DMS53 (cell line): ENCODE measurements around the gene ZFYVE28.

Experiments used
- DNase-seq: peaks from one replicate; lab custom pipeline; 2025; lab: John Stamatoyannopoulos, UW

ZFYVE28 gene

GRCh38 chr4:2366252-2367192, 51.9 kb downstream of the ZFYVE28 start:
- no peak for DNase-seq

GRCh38 chr4:2365913-2366210, 52.6 kb downstream of the ZFYVE28 start:
- DNase-seq, result no peak

DNA sequence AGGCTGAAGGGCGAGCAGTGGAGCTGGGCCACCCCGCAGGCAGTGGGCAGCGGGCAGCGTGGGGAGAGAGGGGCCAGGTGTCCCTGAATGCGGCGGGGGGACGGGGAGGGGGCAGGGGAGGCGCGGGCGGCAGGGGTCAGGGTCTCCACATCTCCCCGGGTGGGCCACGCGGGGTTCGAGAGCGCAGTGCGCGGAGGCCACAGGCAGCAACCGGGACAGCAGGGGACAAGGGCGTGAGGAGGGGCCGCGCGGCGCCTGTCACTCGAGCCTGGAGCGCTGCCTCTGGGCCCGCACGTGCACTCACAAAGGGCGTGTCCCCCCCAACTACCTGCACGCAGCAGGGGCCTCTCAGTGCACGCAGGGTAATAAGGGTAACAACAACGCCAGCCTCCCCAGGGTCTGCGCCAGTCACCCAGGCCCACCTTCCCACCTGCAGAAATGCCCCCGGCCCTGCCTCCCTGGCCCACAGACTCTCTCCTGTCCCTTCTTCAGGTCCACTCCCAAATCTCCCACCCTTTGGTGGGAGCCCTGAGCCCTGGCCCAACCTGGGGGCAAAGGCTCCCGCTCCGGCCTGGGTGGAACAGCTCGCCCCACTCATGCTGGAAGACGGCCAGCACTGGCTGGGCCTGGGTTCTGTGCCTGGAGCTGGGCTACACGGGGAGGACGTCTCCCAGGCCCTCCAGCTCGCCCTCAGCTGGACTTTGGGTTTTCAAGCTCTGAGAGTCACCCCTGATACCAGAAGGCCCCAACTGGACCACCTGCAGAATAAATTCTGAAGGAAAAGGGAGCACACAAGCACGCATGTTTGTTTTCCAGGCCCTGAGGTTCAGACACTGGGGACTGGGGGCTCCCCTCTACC, 53.2 kb downstream of the ZFYVE28 start:
- peak; percentile 61 for DNase-seq

DNA sequence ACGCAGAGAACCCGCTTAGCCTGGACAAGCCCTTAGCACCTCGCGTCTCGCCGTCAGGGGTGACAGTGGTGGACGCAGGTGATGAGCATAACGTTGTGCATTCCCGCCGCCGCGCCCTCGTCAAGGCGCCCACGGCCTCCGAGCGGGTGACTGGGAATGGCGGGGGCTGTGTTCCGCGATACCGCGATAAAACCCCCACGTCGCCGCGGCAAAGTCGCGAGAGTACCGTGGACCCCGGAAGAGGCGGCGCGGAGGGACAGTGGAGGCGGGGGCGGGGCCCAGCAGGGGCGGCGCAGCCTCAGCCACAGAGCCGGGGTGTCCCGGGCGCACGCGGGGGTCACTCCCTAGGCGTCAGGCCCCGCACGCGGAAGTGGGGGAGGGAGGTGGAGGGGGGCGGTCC, 53.8 kb downstream of the ZFYVE28 start:
- DNase-seq, result peak; percentile 85

DNA sequence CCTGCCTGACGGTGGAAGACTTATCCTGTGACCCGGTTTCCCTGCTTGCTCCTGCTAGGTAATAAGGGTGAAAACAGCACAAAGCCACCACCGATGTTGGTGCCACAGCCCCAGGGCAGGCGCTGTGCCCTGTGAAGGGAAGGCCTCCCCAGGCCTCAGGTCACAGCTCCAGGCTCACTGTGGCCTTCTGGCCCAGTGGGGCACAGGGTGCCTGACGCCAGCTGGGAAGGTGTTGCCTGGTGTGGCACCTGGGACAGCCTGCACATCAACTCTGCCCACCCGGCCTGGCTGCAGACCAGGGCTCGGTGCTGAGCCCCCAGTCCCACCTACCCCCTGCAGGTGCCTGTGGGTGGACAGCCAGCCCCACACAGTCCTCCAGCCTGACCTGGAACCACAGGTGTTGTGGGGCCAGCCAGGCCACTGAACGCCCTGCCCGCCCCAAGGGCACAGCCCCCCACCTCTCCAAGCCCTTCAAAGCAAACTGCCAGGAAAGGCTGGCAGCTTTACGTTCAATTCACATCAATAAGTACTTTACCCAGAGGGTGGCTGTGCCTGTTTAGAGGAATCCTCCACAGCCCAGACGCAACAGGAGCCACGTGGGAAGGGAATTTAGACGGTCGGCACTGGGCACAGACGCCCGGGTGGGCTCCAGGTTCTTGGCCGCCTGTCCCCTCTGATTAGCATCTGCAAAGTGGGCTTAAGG, 54.3 kb downstream of the ZFYVE28 start:
- DNase-seq, result no peak

DNA sequence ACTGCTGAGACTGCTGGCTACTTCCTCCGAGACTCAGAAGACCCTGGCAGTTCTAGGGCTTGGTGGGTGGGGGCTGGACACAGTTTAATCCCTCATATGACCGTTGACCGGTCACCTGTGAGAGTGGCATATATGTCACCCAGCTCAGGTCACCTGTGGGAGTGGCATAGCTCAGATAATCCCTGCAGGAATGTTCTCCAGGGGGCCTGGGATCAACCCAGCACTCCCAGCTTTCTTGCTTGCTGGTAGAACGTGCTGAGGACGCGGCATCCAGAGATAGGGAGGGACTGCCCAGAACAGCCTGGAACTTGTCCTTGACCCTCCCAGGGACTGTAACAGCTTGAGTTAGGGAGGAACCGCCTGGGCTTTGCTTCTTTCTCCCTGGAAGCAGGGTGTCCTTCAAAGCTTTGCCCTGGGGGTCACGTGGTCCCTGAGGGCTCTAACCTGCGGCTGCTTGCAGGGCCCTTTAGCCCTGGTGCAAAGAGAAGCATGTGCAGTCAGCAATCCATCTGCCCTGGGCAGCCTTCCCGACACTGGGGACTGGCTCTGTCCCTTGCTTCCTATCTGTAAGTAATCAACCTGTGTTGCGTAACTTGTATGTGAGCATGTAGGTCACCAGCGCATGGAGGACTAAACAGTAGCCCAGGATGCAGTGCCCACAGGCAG, 55.3 kb downstream of the ZFYVE28 start:
- peak; percentile 44 for DNase-seq

DNA sequence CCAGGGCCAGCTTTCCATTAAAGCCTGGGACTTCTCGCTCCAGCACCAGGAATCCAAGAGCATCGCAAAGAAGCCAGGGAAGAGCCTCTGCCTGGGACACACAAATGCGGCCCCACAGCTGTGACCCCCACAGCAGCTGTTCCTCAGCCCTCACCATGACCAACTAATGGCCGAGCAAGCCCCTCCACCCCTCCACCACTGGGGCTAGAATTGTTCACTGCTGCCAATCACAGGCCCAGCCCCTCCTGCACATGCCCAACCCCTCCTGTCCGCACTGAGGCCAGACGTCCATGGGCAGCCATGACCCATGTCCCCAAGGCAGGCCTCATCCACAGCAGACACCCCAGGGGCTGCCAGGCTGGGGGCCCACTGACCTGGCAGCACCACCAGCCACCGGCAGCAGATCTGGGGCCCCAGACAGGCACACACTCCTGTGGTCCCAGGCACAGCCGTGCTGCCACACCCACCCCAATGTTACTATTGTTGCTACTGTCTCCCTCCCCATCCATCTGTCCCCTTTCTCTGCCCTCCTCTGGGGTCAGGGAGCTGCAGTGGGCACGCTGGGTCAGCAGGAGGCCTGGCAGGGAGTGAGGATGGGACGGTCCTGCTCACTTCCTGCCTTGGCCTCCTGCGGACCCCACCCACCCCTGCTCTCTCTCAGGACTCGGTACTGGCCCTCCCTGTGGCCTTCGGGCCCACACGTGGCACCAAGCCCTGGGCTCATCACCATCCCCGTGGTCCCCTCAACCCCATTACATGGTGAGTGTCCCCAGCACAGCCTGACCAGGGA, 56.0 kb downstream of the ZFYVE28 start:
- no peak for DNase-seq

- peak; percentile 37 for DNase-seq
Measured at GRCh38 chr4:2361366-2362265, 56.8 kb downstream of the ZFYVE28 start.

DNA sequence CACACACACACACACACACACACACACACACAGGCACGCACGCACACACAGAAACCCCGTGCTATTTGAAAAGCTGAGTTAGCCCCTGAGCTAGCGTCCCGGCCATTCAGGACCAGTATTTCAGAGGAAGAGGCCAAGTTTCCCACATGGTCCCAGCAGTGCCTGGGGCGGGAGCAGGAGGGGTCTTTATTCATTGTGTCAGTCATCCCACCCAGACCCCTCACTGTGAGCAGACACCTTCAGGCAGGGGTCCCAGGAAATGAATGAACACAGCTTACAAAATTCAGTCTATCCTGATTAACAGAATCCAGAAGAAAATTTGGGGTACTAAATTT, 58.1 kb downstream of the ZFYVE28 start:
- no peak for DNase-seq

DNA sequence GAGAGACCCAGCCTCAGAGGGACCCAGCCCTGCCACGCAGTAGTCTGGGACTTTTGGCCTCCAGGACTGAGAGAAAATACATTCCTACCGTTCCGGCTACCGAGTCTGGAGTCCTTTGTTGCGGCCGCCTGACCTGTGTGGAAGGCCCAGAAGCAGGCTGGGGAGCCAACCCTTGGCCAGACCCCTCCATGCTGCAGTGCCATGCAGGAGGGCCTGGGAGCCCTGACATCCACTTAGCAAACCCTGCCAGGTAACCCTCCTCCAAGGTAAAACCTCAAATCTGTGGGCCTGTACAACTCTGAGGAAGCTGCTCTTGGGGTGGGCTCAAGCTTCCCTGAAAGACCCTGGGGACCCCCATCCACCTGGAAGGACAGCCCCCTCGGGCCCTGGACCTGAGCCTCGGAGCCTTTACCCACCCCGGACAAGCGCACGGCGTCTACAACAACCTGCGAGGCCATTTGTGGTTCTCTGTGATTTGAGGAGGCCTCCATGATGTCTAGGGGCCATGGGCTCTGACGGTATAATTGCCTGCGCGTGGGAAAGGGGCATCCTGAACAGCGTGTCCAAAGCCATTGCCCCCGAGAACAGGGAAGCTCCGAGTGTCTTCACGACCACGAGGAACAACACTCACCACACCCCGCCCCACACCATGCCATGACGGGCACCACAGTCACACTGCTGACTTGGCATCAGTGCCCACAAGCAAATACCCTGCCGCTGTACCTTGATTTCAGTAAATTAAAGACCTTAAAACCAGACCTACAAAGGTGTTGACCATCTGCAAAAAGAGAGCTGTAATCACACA, 58.7 kb downstream of the ZFYVE28 start:
- DNase-seq, result no peak

- DNase-seq, result no peak
Measured at GRCh38 chr4:2357821-2358745, 60.4 kb downstream of the ZFYVE28 start.

DNA sequence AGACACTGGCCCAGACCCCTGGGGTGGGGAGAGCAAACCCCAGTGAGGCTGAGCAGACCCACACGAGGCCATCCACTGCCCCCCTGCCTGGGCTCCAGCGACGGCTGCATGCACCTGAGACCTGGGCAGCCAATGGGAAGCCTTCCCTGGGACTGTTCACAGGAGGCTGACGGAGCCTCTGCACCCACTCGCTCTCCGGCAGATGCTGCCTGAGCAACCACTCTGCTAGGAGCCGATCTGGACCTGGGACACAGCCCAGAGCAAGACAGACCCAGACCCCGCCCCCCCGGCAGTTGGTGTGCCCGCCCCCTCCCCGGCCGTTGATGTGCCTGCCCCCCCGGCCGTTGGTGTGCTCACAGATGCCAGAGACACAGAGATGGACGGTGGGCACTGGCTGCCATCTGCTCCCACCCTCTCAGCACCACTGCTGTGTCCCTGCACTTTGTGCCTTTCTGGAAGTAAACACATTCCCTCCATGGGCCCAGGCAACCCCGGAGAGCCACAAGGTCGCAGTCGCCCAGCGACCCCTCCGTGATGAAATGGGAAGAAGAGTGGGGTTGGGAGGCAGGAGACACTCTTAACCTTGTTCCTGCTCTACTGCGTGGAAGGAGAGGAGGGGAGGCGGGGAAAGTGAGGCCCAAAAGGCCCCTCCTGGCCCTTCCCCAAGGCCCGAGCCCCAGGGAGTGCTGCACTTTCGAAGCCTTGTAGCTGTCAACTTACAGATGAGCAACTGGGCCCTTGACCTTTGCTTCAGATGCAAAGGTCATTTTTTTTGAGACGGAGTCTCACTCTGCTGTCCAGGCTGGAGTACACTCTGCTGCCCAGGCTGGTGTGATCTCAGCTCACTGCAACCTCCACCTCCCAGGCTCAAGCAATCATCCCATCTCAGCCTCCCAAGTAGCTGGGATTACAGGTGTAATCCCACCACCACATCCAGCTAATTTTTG, 62.0 kb downstream of the ZFYVE28 start:
- no peak for DNase-seq

GRCh38 chr4:2354760-2355159, 63.7 kb downstream of the ZFYVE28 start:
- DNase-seq, result no peak

DNA sequence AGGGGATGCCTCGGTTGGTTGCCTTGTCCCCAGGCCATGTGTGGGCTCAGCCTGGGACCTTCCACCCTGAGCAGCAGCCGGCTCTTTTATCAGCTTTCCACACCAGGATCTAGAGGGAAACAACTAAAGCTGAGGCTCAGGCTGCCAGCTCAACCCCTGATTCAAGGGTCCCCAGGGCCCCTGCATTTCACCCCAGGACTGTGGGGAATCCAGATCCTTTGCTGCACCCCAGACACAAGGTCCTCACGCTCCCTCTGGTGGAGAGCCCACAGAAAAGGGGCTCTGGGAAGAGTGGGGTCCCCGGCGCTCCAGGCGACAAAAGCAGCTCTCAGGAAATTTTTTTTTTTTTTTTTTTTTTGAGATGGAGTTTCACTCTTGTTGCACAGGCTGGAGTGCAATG, 64.3 kb downstream of the ZFYVE28 start:
- no peak for DNase-seq

DNA sequence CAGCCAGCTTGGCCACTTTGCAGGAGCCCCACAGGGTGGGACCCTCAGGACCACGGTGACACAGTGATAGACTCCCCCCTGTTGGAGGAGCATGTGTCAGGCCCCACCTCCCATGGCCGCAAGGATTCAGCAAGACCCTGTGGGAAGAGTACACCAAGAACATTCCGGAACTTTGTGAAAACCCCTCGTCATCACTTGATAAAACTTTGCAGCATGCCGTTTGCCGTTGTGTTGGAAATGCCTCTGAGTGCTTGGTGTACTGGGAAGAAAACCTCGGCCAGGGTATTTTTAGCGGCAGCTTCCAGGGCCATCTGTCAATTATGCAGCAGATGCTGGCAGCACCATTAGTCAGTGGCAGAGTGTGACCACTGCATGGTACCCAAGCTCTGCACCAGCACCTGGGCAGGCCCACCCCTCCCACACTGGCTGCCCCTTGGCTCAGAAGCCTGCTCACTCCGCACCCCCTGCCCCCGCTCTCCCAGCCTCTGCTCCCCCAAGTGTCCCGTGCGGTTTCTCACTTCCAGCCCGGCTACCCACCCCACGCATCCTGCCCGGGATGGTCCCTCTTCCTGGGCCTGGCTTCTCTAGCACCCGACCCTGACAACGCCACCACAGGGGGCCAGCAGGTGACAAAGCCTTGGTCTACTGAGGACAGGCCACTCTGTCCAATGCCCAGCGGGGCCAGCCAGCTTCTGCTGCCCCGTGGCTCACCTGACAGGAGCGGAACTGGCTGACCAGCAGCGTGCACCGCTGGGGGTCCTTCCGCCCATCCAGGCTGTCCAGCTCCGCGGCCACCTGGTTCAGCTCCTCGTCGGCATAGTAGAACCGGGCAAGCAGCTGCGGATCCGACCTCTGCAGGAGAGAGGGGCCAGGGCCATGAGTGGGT, 65.0 kb downstream of the ZFYVE28 start:
- no peak for DNase-seq

DNA sequence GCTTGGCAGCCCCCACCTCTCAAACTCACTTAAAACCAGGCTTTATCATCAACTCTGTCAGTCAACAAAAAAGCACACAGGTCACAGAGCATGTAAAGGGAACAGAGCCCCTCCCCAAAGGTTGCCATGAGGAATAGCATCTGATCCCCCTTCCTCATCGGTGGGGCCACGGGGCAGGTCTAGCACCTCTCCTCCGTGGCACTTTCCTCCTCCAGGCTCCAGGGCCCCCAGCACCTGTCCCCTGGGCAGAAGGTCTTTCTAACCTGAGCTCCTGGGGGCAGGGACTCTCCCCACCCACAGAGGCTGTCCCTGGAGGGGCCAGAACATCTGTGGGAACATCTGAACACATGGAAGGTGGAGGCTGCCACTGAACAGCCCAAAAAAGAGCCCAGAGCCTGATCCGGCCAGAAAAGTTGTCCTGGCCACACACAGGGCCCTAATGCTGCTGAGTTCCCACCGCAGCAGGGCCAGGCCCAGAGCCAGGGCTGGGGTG, 65.7 kb downstream of the ZFYVE28 start:
- no peak for DNase-seq
